Mesendoderm (in vitro differentiated cells): ENCODE results near the gene TRAPPC5.

Experiments used
- DNase-seq: peaks from one replicate; pipeline ENCODE4 v3.0.0; 2013
- H2AK5ac ChIP-seq: 2 replicates; pipeline ENCODE4 v1.6.1; 2013; ENCODE audit warnings: low read length, inconsistent platforms
- H2BK120ac ChIP-seq: 2 replicates; pipeline ENCODE4 v1.6.1; 2013; ENCODE audit warnings: low read depth, mild to moderate bottlenecking, low read length, moderate library complexity, mixed read lengths
- H2BK15ac ChIP-seq: replicated peaks from 2 replicates; pipeline ENCODE4 v1.6.1; 2013; ENCODE audit warnings: low read depth, mild to moderate bottlenecking, moderate library complexity
- H2BK5ac ChIP-seq: 2 replicates; pipeline ENCODE4 v1.6.1; 2013; ENCODE audit warnings: low read length, inconsistent platforms
- H3K18ac ChIP-seq: 2 replicates; pipeline ENCODE4 v1.6.1; 2013; ENCODE audit warnings: mild to moderate bottlenecking, low read length, mixed read lengths
- H3K23ac ChIP-seq: one replicate; pipeline ENCODE4 v1.6.1; 2013; ENCODE audit warnings: low read length
- H3K27ac ChIP-seq: 2 replicates; pipeline ENCODE4 v1.5.1; 2013; ENCODE audit warnings: low read depth, mild to moderate bottlenecking, inconsistent platforms, low read length, moderate library complexity
- H3K27me3 ChIP-seq: 2 replicates; pipeline ENCODE4 v1.6.1; 2013; ENCODE audit warnings: low read length, control low read depth, mild to moderate bottlenecking, inconsistent platforms; ENCODE audit not compliant: insufficient read depth, poor library complexity
- H3K36me3 ChIP-seq: 2 replicates; pipeline ENCODE4 v1.6.1; 2013; ENCODE audit warnings: low read length, inconsistent platforms; ENCODE audit not compliant: control insufficient read depth, insufficient read depth
- H3K4ac ChIP-seq: one replicate; pipeline ENCODE4 v1.6.1; 2013; ENCODE audit warnings: low read depth, mild to moderate bottlenecking, low read length, moderate library complexity
- H3K4me1 ChIP-seq: 2 replicates; pipeline ENCODE4 v1.6.1; 2013; ENCODE audit warnings: low read depth, low read length, inconsistent platforms; ENCODE audit not compliant: control insufficient read depth
- H3K4me2 ChIP-seq: 2 replicates; pipeline ENCODE4 v1.6.1; 2013; ENCODE audit warnings: low read length
- H3K4me3 ChIP-seq: 2 replicates; pipeline ENCODE4 v1.5.1; 2013; ENCODE audit warnings: mild to moderate bottlenecking, low read length
- H3K56ac ChIP-seq: one replicate; pipeline ENCODE4 v1.6.1; 2013; ENCODE audit warnings: low read length
- H3K79me1 ChIP-seq: 2 replicates; pipeline ENCODE4 v1.6.1; 2013; ENCODE audit warnings: low read length, inconsistent platforms
- H3K79me2 ChIP-seq: 2 replicates; pipeline ENCODE4 v1.6.1; 2013; ENCODE audit warnings: mild to moderate bottlenecking, low read length; ENCODE audit not compliant: control insufficient read depth, insufficient read depth
- H3K9ac ChIP-seq: 2 replicates; pipeline ENCODE4 v1.6.1; 2013; ENCODE audit warnings: low read length, inconsistent platforms
- H4K5ac ChIP-seq: one replicate; pipeline ENCODE4 v1.6.1; 2013; ENCODE audit warnings: low read length
- H4K8ac ChIP-seq: one replicate; pipeline ENCODE4 v1.6.1; 2013; ENCODE audit warnings: low read depth, mild to moderate bottlenecking, control low read depth, low read length, moderate library complexity
- WGBS: extraction: QIAGEN DNeasy Blood & Tissue Kit; methylation state at CpG from one replicate; pipeline ENCODE4 v1.1.7; 2013; ENCODE audit warnings: low lambda C conversion rate, missing lambda C conversion rate; ENCODE audit not compliant: insufficient coverage; ENCODE audit errors: extremely low coverage; 5-methylcytosine and 5-hydroxymethylcytosine counted together

The TRAPPC5 gene

GRCh38 chr19:7736148-7736547 is 55.5 kb downstream of the TRAPPC5 start:
- H3K4me2 ChIP-seq: no peak overlapping the region
- no peak overlapping the region for H3K9ac ChIP-seq
- H3K4me1 ChIP-seq: no peaks in the 10 kb centered on the region
- no peak overlapping the region for H4K8ac ChIP-seq
- H3K27ac ChIP-seq: no peak overlapping the region
- H3K27me3 ChIP-seq: peaks cover 4% of the 10 kb centered on the region
- no peak overlapping the region for H2BK5ac ChIP-seq
- no peak overlapping the region for H3K4me3 ChIP-seq
- no peak overlapping the region for H2AK5ac ChIP-seq
- H3K18ac ChIP-seq: no peak overlapping the region
- H4K5ac ChIP-seq: no peak overlapping the region
- DNase-seq: no peak
- H2BK15ac ChIP-seq: no peak overlapping the region
- no CpG with 5 or more reads among the region's 1 CpG for WGBS
- no peaks in the 10 kb centered on the region for H3K36me3 ChIP-seq
- H3K56ac ChIP-seq: no peak overlapping the region
- no peak overlapping the region for H2BK120ac ChIP-seq
- H3K23ac ChIP-seq: no peak overlapping the region
- H3K79me2 ChIP-seq: no peaks in the 10 kb centered on the region
- no peak overlapping the region for H3K4ac ChIP-seq
- H3K79me1 ChIP-seq: no peaks in the 10 kb centered on the region

- H3K4me2 ChIP-seq: no peak overlapping the region
- H3K4me3 ChIP-seq: no peak overlapping the region
- no peaks in the 10 kb centered on the region for H3K79me1 ChIP-seq
- H2AK5ac ChIP-seq: no peak overlapping the region
- no peak overlapping the region for H3K18ac ChIP-seq
- no peaks in the 10 kb centered on the region for H3K79me2 ChIP-seq
- H3K4me1 ChIP-seq: no peaks in the 10 kb centered on the region
- H4K8ac ChIP-seq: no peak overlapping the region
- H3K4ac ChIP-seq: no peak overlapping the region
- no peaks in the 10 kb centered on the region for H3K27me3 ChIP-seq
- no peak overlapping the region for H4K5ac ChIP-seq
- H3K27ac ChIP-seq: no peak overlapping the region
- no peak overlapping the region for H2BK120ac ChIP-seq
- WGBS: no CpG with 5 or more reads among the region's 11 CpGs
- H3K56ac ChIP-seq: no peak overlapping the region
- no peak overlapping the region for H3K23ac ChIP-seq
- no peak overlapping the region for H3K9ac ChIP-seq
- no peak overlapping the region for H2BK15ac ChIP-seq
- no peak for DNase-seq
- H2BK5ac ChIP-seq: no peak overlapping the region
- H3K36me3 ChIP-seq: no peaks in the 10 kb centered on the region
These were observed 56.6 kb downstream of the TRAPPC5 start for GRCh38 chr19:7737215-7737614.
